Measurements from ENCODE around the gene FAM120B. TPM values are rescaled to one million over a fixed set of nuclear protein-coding genes. Genes with fewer than 3 reads are reported as not detected.

FAM120B gene
- total RNA-seq, 1 experiment from 2014 or later, result 15.2 TPM

GRCh38 chr6:170453586-170454511 lies 147.3 kb downstream of the FAM120B start:
- POLR2A ChIA-PET, result no interaction called here
- Mint-ChIP-seq H3K27me3 (ENCODE audit: low read depth) (no peaks in the 10 kb centered on the region), H3K4me1 (peaks cover 4% of the 10 kb centered on the region; the same call in 1 of the 2 replicates), H3K36me3 (no peaks in the 10 kb centered on the region), H3K4me3 (no peak overlapping the region), H3K9me3 (no peaks in the 10 kb centered on the region), H3K27ac (no peak overlapping the region)
- no peak for DNase-seq (ENCODE audit: low spot score)
- no peak for TF ChIP-seq NFE2L1 (CRISPR knock-in tag; IDR thresholded peaks at IDR 0.05)
- TF ChIP-seq NFYB (CRISPR knock-in tag; conservative IDR thresholded peaks at IDR 0.05; ENCODE audit: low read depth), result no peak
- no peak for TF ChIP-seq ARID4B (CRISPR knock-in tag; IDR thresholded peaks at IDR 0.05; ENCODE audit: borderline replicate concordance)
- CTCF ChIA-PET, result interaction anchor here (0.8 to 1.3 kb wide), 2 partner anchors 9 to 622 kb away, joined by 3 read pairs; no protein-coding TSS in a partner anchor
- no peak for ATAC-seq

- no peak for ATAC-seq
- Mint-ChIP-seq H3K4me1 (peaks cover 4% of the 10 kb centered on the region; the same call in 1 of the 2 replicates), H3K27me3 (ENCODE audit: low read depth) (no peaks in the 10 kb centered on the region), H3K4me3 (no peak overlapping the region), H3K27ac (no peak overlapping the region), H3K36me3 (no peaks in the 10 kb centered on the region), H3K9me3 (no peaks in the 10 kb centered on the region)
- ChIA-PET CTCF (interaction anchor here (1.3 kb wide), 1 partner anchor 8 kb away, joined by 3 read pairs; no protein-coding TSS in a partner anchor), POLR2A (no interaction called here)
- no peak for DNase-seq (ENCODE audit: low spot score)
- no peak for TF ChIP-seq CDX4 (CRISPR knock-in tag; IDR thresholded peaks at IDR 0.05; ENCODE audit: borderline replicate concordance)
- TF ChIP-seq CREM (CRISPR knock-in tag; IDR thresholded peaks at IDR 0.05), result no peak
- TF ChIP-seq NR1H2 (CRISPR knock-in tag; IDR thresholded peaks at IDR 0.05), result no peak
- no peak for TF ChIP-seq ZNF263 (CRISPR knock-in tag; IDR thresholded peaks at IDR 0.05; ENCODE audit: low read depth)
- no peak for TF ChIP-seq AR (CRISPR knock-in tag; IDR thresholded peaks at IDR 0.05)
- no peak for TF ChIP-seq IRF1 (CRISPR knock-in tag; IDR thresholded peaks at IDR 0.05)
- no peak for TF ChIP-seq ZNF416 (CRISPR knock-in tag; IDR thresholded peaks at IDR 0.05)
- no peak for TF ChIP-seq NFE2L1 (CRISPR knock-in tag; IDR thresholded peaks at IDR 0.05)
- TF ChIP-seq MYBL2 (CRISPR knock-in tag; IDR thresholded peaks at IDR 0.05), result no peak
- TF ChIP-seq NFYB (CRISPR knock-in tag; conservative IDR thresholded peaks at IDR 0.05; ENCODE audit: low read depth), result no peak
Observed at GRCh38 chr6:170454512-170455285, 148.1 kb downstream of the FAM120B start.

All from WTC11 (cell line).